HG03066 (cell line): ENCODE measurements around the gene C2.

Source experiments
- ATAC-seq: cut with Tn5 transposase; IDR thresholded peaks from one replicate; pipeline ENCODE4 v1.9.1; 2021; ENCODE audit warnings: low read depth; ENCODE audit not compliant: unreplicated experiment

The C2 gene

GRCh38 chr6:31927242-31927862, at the start of gene C2:
Gene C2, plus strand, starts transcription at chr6:31927717. Its CDS starts 36 bp downstream, at chr6:31927753.
- ATAC-seq: no peak

GRCh38 chr6:31878222-31878621, 49.3 kb upstream of the C2 start:
- ATAC-seq: no peak

GRCh38 chr6:31878726-31879125, 48.8 kb upstream of the C2 start, which contains the start of gene SLC44A4:
Gene SLC44A4, minus strand, starts transcription at chr6:31878997. Its CDS starts 17 bp downstream, at chr6:31878980.
- ATAC-seq: no peak

GRCh38 chr6:31879143-31879542, 48.4 kb upstream of the C2 start:
- ATAC-seq: no peak

- no peak for ATAC-seq
Observed at GRCh38 chr6:31879901-31880300, 47.6 kb upstream of the C2 start.

- no peak for ATAC-seq
Observed at GRCh38 chr6:31880616-31881015, 46.9 kb upstream of the C2 start.

- no peak for ATAC-seq
Observed at GRCh38 chr6:31881136-31881859, 46.2 kb upstream of the C2 start.

GRCh38 chr6:31882344-31882743, 45.2 kb upstream of the C2 start:
- no peak for ATAC-seq

GRCh38 chr6:31883676-31884075, 43.8 kb upstream of the C2 start:
- no peak for ATAC-seq

- no peak for ATAC-seq
Observed at GRCh38 chr6:31884528-31885035, 42.9 kb upstream of the C2 start.

- ATAC-seq: no peak
Observed at GRCh38 chr6:31886541-31886991, 41.0 kb upstream of the C2 start.

GRCh38 chr6:31887173-31888007, 40.1 kb upstream of the C2 start:
- no peak for ATAC-seq

- ATAC-seq: no peak
Observed at GRCh38 chr6:31888276-31889258, 39.0 kb upstream of the C2 start.

GRCh38 chr6:31889331-31889972, 38.1 kb upstream of the C2 start:
- ATAC-seq: no peak

- ATAC-seq: no peak
Observed at GRCh38 chr6:31892821-31893220, 34.7 kb upstream of the C2 start.

GRCh38 chr6:31896493-31896855, 31.0 kb upstream of the C2 start:
- ATAC-seq: no peak

GRCh38 chr6:31896856-31897611, 30.5 kb upstream of the C2 start:
- no peak for ATAC-seq

GRCh38 chr6:31897612-31898382, 29.7 kb upstream of the C2 start, which contains the start of gene EHMT2:
Gene EHMT2, minus strand, starts transcription at chr6:31897698. Its CDS starts 21 bp downstream, at chr6:31897677.
- peak; percentile 47 for ATAC-seq
